NOMO-1 treated with dmso at 0.1 percent for 144 hours (cell line): ENCODE measurements around the gene TBL1X.

Experiments used
- DNase-seq: peaks from one replicate; lab custom pipeline; 2025; ENCODE audit not compliant: unreplicated experiment; lab: John Stamatoyannopoulos, UW

TBL1X gene

DNA sequence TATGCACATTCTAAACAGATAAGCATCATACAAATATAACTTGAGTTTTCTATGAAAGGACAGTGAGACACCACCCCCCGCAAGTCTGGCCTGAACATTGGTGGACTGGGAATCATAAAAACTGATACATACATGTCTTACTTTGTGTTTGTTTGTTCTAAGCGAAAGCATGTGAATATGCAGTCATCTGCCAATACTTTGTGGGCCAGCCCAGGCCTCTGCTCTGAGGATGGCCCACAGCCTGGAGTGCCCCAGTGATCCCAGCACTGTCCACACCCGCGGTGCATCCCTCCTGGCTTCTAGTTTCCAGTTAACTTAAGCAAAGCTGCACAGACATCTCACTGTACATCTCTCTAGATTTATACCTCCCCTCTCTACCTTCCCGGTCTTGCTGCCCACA lies 154.3 kb downstream of the TBL1X start:
- no peak for DNase-seq

DNA sequence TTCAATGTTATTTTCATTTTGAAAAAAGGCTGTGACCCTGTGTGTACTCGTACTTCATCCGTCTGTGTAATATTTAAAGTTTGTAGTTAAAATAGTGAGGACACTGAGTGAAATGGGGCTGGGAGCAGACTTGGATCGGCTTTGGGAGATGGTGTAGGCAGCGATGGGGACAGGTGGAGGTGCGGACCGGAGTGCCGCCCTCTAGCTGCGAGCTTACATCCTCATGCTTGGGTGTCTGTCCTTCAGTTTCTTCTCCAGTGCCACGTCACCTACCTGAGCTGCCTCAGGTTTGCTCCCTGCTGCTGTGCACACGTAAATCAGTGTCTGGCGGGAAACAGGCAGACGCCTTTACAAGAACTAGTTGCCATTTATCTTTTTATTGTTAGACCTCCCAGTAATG lies 154.7 kb downstream of the TBL1X start:
- no peak for DNase-seq

DNA sequence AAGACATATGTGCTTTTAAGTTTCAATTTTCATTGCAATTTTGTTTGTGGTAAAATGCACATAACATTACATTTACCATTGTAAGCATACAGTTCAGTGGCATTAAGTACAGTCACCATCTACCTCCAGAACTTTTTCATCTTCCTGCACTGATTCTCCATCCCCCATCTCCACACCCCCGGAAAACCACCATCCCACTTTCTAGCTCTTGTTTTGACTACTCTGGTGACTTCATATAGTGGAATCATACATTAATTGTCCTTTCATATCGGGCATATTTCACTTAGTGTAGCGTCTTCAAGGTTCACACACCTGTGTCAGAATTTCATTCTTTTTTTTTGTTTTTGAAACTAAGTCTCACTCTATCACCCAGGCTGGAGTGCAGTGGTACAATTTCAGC lies 157.3 kb downstream of the TBL1X start:
- no peak for DNase-seq

DNA sequence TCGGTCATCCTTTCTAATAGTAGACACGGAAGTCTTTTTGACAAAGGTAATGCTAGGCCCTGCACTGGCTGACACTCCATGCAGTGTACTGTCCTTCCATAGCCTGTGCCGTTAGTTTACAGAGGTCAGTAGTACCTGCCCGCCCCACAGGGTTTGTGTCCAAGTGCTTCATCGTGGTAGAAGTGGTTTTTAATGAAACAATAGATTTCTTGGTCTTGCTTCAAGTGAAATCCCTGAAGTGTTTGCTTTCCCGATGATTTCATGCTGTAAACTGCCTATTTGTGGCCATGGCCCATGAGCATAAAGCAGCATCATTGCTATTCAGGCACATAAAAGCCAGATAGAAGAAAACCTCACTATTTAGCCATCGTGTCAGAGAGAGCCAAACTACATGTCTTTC lies 161.5 kb downstream of the TBL1X start:
- no peak for DNase-seq

DNA sequence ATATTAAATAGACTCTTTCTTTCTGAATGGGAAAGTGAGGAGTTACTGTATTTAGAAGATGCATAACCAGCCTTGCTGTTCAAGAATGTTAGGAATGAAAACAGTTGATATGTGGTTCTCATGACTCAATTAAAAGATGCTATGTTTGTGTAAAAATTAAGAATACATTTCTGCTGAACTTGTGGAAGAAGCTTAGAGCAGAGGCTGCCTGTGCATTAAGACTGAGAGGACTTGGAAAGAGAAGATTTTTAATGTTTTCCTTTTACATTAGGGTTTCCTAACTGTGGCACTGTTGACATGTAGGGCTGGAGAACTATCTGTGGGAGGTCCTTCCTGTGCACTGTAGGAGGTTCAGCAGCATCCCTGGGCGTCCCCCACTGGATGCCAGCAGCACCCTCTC lies 163.1 kb downstream of the TBL1X start:
- DNase-seq = no peak

DNA sequence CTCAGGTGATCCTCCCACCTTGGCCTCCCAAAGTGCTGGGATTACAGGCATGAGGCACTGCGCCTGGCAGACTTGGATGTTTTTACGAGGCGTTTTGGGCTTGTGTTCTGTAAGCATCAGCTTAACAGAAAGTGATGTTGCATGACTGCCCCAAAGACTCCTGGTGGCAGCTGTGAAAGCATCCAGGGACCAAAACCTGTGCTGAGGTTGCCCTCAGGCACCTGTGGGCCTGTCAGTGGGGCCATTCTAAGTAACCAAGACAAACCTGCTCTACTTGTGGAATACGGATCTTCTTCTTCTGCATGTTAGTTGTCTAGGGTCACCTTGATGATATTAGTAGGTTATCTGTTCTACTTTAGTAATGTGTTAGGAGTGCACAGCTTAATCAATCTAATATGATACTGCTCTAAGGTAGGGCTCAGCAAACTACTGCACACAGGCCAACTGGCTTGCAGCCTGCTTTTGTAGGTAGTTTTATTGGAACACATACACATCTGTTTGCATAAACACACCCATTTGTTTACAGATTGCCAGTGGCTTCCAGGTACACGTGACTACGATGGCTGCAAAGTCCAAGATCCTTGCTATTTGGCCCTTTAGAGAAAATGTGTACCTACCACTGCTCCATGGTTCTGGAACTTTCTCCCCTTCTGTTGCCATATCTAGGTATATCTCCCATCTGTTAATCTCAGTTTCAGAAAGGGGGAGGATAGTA lies 164.1 kb downstream of the TBL1X start:
- no peak for DNase-seq

DNA sequence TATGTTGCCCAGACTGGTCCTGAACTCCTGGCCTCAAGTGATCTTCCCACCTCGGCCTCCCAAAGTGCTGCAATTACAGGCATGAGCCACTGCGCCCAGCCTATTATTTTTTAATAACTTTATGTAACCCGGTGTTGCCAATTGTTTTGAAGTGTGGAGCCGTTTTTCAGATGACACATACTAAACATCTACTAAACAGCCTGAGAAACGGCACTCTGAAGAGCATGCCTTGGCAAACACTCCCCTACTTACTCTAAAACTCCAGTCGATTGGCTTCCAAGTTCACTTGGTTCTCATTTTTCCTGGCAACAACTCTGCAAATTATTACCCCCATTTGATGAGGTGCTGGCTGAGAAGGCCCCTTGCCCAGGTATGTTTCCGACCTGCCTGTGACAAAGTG lies 169.7 kb downstream of the TBL1X start:
- DNase-seq = no peak

DNA sequence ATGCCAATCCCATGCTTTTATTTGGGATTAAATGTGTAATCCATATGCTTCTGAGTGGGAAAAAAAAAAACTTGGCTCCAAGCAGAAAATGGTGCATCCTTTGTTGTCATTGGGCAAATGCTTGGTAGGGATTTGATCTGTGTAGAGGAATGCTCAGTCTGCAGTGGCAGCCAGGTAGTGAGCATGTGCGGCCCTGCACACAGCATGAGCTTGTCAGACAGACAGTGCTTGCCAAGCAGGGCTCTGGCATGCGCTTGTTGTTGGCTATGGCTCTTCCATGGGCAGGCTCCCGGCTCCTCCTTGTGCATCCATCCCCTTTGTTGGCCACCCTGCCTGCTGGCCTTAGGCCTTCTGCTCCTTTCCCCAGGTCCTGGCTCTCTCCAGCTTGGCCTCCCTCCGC lies 170.5 kb downstream of the TBL1X start:
- DNase-seq = no peak

DNA sequence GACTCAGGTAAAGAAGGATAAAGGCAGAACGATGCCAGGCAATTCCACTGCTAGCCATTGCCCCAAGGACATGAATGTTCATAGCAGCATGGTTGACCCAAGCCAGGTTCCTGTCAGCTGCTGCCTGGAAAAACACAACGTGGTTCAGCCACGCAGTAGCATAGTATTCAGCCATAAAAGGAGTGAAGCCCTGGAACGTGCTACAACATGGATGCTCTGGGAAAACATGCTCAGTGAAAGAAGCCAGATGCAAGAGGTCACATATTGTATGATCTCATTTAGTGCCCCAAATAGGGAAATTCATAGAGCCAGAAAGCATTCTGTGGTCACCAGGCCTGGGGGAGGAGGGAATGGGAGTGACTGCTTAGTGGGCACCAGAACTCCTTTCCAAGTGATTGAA lies 170.9 kb downstream of the TBL1X start:
- DNase-seq = no peak

DNA sequence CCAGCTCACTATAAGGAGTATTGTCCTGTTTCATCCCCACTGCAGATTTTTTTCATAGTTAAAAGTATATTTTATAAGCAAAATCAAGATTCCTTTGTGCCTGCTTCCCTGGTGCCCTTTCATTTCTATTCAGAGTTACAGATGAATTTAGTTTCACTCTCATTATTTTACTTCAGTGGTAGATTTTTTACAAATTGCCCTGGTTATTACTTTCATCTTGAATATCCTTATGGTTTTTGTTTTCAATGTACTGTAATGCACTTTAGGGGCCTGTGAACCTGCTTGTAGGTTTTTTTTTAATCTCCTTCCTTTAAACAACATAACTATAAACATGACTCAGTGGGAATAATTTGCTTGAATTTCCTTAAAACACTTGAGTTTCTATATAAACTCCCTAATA lies 174.0 kb downstream of the TBL1X start:
- no peak for DNase-seq

DNA sequence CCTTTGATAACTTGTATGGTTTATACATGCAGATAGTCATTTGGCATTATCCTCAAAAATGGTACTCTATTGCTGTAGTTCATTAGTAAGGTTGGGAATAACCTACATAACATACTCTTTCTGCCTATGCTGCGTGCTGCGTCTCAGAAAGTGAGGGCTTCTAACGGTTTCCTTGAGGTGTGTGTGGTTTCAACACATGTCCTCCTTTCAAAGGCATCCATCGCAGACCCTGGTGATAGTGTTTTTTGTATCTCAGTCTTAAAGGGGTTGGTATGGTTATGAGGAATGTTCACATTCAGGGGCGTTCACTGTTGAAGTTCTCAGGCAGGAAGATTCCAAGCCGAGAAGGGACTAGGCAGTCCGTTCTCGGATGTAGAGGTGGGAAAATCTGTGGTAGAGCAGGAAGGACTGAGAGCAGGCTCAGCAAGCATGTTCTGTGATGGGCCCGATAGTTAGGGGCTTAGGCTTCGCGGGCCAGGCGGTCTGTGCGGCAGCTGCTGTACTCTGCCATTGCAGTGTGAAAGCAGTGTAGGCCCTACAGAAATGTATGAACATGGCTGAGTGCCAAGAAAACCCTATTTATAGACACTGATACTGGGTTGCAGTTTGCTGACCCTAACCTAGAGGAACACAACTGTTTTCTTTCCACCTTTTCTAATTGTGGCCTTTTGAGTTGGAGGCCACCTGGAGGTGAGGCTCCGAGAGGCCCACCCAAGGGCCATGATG lies 177.6 kb downstream of the TBL1X start:
- no peak for DNase-seq

DNA sequence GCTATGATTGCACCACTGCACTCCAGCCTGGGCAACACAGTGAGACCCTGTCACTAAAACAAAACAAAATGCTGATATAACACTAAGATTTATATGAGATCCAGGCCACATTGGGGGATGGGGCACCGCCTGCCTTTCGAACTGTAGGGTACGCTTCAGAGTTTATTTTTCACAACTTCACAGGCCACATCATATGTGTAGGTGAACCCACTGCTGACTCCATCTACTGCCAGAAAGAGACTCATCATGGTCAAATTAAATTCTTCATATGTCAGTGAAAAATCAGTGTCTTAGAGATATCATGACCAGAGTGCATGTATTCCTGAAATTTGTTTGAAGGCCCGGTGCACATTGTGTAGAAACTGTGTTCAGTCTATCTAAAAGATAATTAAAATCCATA lies 178.9 kb downstream of the TBL1X start:
- DNase-seq = no peak

DNA sequence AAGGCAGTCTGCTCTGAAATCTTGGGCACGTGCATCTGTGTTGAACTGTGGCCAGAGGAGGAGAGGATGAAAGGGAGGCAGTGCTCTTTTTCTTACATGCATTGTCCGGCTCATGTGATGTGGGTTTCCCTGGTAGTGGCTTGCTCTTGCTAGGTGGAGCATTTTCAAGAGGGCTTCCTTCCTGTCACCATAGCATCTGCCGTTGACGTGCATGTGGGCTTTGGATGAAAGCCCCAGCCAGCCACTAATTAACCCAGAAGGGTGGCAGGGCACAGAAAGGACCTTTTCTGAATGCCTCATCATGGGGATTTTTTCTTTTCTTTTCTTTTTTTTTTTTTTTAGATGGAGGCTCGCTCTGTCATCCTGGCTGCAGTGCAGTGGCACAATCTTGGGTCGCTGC lies 179.5 kb downstream of the TBL1X start:
- DNase-seq = no peak

DNA sequence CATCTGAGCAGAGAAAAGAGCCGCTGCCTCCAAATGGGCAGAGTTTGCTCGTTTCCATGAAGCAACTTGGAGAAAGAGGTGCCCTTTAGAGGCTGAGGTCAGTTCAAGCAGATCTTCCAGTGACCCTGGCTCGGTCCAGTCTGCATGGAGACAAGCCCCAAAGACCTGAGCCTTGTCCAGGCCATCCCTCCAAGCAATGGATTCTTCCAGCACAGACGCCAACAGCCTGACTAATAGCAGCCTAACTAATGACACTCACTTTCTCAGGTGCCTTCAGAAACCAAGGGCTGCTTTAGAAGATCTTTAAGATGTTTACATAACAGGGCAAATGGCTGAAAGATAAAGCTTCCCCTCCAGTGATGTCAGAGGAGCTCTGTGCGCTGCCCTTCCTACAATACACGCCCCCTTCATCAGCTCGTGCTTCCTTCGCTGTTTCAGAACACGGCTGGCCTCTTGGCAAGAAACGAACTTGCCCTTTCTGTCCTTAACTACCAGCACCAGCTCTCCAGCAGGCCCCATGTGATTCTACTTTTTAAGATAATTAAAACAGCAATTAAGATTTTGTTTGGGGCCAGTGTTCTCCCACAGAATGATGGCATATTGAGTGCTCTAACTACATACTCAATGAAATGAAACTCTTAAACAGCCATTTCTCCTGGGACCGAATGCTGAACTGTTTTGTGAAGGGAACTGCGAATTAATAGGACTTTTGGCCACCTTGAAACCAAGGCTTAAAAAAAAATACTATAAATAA lies 181.8 kb downstream of the TBL1X start:
- DNase-seq = no peak

DNA sequence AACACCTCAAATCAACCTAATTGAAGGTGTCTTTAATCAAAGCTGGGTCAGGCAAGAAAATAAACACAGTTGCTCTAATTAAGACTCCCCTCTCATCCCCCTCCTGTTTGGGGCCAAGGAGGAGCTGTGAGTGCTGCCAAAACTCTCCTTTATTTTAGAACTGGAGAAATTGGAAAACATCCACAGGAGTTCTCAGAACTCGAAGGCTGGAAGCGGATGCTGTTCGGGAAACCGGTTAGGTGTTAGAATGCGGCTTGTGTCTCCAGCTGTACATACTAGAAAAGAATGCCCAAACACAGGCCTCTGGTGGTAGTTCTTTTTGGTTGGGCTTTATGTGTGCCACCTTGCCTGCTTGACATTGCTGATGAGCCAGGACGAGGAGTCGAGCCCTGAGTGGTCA lies 182.6 kb downstream of the TBL1X start:
- no peak for DNase-seq

DNA sequence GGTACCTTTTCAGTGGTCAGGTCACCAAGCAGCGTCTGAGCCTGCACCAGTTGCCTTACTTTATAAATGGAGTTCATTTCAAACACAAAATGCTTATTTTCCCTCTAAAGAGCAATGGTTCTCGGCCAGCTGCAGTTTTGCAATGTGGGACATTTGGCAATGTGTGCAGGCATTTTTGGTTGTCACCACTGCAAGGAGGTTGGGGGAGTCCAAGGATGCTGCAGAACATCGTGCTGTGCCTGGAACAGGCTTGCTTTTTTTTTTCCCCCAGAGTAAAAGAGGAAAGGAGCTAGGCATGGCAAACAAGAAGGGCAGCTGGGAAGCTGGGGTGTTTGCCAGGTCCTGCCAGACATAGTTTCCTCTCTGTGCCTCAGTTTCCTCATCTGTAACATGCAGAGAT lies 185.2 kb downstream of the TBL1X start:
- no peak for DNase-seq

DNA sequence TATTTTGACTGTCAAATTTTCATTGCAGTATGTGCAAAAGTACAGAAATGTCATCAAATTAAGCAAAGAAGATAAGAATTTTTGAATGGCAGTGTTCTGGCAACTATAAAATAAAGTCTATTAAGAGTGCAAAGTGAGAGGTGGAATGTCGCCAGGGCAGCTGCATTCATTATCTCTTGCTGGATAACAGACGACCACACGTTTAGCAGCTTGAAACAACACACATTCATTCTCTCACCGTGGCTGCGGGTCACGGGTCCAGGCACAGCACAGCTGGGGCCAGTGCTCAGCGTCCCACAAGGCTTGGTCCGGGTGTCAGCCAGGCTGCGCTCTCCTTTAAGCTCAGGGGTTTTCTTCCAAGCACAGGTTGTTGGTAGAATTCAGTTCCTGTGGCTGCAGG lies 186.9 kb downstream of the TBL1X start:
- no peak for DNase-seq

DNA sequence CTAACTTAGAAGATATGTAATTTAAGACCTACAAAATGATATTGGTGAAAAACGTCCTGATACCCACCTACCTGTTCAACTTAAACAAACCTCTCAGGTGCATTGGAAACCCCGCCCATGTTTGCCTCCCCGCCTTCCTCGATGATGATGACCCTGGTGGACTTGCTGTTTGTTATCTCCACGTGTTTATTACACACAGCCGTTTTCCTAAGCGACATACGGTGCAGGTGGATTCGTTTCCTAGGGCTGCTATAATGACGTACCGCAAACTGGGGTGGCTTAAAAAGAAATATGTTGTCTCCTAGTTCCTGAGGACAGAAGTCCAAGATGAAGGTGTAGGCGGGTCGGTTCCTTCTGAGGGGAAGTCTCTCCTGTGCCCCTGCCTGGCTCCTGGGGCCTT lies 190.1 kb downstream of the TBL1X start:
- no peak for DNase-seq

DNA sequence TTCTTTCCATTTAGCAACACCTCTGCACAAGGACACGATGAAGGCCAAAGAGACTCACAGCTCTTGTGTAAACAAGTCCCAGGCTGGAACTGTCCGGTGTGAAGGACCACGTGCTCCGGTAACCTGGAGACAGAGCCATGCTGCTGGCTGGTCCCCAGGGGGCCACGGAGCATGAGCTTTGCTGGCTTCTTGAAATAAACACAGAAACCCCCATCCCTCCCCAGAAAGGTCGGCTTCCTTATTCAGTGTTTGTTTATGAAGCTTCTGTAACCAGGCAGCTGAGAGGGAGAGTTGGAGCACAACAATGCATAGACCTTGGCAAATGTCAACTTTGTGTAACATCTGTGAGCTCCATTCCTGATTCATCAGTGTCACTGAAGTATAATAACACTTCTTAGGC lies 191.4 kb downstream of the TBL1X start:
- DNase-seq = no peak

DNA sequence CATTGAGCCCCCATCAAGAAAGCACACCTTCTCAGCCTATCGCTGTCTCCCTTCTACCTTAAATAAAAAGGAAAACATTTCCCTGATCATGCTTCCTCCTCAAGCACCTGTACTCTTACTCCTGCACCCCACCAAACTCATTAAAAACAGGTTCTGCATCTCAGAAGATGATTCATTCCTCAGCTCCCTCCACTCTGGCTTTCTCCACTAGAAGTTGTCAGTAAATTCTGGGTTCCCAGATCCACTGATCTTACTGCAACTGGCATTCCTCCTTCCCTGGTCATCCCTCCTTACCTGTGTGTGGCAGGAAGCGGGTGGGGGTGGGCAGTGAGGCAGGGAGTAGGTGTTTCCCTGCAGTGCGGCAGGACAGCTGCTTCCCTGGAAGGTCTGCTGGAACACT lies 192.0 kb downstream of the TBL1X start:
- no peak for DNase-seq

DNA sequence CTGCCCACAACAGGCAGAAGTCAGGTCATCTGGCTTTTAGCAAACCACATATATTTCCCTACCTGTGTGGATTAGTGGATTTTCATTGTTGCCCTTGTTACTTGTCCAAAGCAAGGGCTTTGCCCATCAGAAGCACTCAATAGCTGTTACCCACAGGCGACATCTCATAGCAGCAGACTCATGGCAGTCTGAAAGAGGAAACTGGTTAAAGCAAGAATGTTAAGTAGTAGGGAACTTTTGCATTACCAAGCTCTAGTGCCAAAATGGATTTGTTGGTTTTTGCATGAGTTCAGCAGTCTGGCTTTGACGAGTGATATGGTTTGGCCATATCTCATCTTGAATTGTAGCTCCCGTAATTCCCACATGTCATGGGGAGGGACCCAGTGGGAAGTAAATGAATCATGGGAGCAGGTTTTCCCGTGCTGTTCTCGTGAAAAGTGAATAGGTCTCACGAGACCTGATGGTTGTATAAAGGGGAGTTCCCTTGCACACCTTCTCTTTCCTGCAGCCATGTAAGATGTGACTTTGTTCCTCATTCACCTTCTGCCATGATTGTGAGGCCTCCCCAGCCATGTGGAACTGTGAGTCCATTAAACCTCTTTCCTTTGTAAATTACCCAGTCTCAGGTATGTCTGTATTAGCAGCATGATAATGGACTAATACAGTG lies 192.9 kb downstream of the TBL1X start:
- DNase-seq = no peak

DNA sequence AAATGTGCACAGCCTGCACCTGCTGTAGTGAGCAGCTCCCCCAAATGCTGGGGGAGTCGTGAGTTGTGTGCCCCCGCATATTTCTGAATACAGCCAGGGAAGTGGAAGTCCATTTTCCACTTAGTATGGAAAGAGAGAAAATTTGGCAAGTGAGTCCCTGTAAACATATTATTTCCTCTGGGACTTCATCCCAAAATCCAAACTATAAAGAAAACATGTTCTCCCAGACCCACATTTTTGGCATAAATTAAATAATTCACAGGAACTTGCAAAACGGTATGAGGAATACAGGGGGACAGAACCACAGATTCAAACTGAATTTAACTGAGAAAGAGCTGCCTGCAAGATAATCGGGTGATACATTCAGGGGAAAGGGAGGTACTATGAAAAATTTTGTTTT lies 193.6 kb downstream of the TBL1X start:
- no peak for DNase-seq
